GM12875 (cell line): Measurements from ENCODE around the gene DNAJC11.

Experiments used
- H3K4me3 ChIP-seq: one replicate; pipeline ENCODE4 v1.5.1; 2011; ENCODE audit warnings: low read depth, low read length, control low read depth
- TF ChIP-seq, protein P1 (sequence below): IDR thresholded peaks from 2 replicates; pipeline ENCODE4 v1.5.1; 2011; ENCODE audit warnings: low read depth, mild to moderate bottlenecking, control low read depth, inconsistent platforms, low read length, moderate library complexity, borderline replicate concordance; ENCODE audit not compliant: insufficient read depth

The DNAJC11 gene

DNA sequence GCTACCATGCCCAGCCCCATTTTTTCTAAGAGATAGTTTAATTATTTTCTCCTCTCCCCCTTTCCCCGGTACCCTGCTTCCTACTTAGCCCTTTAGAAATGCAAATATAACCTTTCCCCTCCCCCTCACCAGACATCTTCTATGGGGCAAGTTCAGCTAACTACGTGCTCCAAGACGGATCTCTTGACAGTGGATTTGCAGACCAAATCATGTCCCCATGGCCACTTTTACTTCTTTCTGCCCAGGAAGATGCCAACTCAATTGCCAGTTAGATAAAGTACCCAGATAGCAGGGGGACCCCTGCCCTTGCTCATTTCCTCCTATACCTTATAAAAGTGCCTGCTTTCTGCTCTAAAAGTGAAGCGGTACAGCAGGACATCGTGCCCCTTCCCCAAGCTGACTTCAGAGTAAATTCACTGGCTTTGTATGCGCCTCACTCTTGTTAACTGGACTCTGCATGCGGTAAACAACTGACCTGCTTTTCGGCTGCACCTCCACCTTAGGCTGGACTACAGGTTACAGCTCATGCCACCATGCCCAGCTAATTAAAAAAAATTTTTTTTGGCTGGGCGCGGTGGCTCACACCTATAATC, 7.4 kb downstream of the DNAJC11 start:
- H3K4me3 ChIP-seq, result no peak overlapping the region
- TF ChIP-seq, protein P1, sequence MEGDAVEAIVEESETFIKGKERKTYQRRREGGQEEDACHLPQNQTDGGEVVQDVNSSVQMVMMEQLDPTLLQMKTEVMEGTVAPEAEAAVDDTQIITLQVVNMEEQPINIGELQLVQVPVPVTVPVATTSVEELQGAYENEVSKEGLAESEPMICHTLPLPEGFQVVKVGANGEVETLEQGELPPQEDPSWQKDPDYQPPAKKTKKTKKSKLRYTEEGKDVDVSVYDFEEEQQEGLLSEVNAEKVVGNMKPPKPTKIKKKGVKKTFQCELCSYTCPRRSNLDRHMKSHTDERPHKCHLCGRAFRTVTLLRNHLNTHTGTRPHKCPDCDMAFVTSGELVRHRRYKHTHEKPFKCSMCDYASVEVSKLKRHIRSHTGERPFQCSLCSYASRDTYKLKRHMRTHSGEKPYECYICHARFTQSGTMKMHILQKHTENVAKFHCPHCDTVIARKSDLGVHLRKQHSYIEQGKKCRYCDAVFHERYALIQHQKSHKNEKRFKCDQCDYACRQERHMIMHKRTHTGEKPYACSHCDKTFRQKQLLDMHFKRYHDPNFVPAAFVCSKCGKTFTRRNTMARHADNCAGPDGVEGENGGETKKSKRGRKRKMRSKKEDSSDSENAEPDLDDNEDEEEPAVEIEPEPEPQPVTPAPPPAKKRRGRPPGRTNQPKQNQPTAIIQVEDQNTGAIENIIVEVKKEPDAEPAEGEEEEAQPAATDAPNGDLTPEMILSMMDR, result no peak

DNA sequence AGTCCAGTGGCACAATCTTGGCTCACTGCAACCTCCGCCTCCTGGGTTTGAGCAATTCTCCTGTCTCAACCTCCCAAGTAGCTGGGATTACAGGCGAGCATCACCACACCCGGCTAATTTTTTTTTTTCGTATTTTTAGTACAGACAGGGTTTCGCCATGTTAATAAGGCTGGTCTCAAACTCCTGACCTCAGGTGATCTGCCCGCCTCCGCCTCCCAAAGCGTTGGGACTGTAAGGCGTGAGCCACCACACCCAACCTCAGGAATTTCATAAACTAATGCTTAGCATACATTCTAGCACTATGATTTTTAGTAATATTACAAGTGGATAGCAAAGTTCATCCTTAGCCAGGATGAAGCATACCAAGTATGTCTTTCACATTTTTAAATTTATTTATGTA, 8.7 kb downstream of the DNAJC11 start:
- TF ChIP-seq, protein P1, result no peak
- no peak overlapping the region for H3K4me3 ChIP-seq

DNA sequence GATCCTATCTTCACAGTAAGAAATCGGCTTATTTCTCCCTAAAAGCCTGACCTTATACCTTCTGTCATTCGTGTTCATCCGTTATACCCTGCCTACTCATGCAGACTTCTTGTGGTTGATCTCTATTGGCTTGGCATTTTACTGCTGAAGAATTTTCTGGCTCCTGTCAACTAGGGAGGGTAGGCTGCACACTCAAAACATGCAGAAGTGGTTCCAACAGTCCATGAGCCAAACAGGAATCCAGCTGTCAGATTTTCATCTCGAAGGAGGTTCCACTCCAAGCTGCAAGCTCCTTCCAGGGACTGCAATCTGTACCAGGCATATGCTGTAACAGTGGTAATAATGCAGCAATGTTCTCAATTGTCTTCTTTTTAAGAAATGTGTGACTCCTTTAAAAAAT, 10.1 kb downstream of the DNAJC11 start:
- no peak overlapping the region for H3K4me3 ChIP-seq
- TF ChIP-seq, protein P1, result no peak

DNA sequence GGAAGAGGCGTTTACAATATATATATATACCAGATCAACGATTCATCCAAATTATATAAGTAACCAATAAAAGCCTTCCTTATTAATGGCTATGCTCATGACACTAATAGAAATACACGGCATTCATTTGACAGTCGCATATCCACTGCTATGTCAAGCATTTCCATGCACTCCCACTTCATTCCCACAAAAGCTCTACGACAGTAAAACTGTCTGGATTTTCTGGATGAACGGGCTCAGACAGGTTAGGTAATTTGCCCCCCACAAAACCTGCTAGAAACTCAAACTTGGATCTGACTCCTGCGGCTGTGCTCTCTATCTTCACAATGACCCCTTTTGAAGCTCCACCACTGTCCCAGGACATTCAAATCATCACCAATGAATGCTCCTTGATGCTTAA, 11.4 kb downstream of the DNAJC11 start:
- TF ChIP-seq, protein P1, result no peak
- no peak overlapping the region for H3K4me3 ChIP-seq

DNA sequence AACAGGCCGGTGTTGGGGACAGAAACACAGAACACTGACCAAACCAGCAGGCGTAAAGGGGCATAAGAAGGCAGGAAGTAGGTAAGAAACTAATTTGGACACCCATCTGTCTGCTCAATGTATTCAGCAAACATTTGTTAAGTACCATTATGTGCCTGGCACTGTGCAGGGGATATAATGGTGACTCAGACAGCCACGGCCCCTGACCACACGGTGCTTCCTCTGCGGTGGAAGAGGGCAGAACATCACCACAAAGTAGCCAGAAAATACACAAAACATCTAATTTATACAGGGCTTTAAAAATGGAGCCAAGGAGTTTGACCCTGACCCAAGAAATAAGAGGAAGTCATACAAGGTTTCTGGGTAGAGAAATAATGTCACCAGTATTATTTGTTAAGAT, 12.9 kb downstream of the DNAJC11 start:
- H3K4me3 ChIP-seq, result no peak overlapping the region
- TF ChIP-seq, protein P1, result no peak

DNA sequence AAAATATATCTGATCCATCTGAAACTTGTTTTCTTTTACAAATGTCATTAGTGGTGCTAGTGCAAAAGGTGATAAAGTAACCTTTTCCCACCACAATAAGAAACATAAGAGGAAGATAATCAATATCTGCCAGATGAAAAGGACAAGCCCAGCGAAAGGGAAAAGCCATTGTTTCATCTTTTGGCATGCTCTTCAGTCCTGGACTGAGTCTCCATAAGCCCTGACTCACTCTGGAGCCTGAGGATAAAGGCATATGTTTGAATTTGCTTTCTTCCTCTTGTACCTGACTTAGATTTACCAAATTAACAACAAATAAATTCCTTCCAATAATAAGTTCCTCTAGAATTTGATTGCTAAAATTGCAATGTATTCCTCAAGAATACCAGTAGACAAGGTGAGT, 13.6 kb downstream of the DNAJC11 start:
- H3K4me3 ChIP-seq, result no peak overlapping the region
- TF ChIP-seq, protein P1, result no peak

DNA sequence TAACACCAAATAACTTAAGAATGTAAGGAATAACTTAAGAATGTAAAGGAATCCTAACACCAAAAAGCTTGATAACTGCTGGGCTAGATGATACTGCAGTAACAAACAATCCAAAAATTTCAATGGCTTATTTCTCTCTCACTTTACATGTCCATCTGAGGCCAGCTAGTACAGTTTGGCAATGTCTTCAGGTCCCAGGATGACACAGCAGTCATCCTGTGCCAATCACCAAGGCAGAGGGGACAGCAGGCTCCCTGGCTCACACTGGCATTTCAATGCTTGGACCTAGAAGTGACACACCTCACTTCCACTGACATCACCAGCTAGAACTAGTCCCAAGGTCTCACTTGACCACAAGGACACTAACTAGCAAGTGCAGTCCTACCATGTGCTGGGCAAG, 15.3 kb downstream of the DNAJC11 start:
- H3K4me3 ChIP-seq, result no peak overlapping the region
- TF ChIP-seq, protein P1, result no peak
